ENCODE measurements around the gene HOXA4.

GRCh38 chr7:27160546-27161213 lies 30.1 kb upstream of the HOXA4 start:
- TF ChIP-seq CTCF (conservative IDR thresholded peaks at IDR 0.05) (peak; percentile 98), ZFX (IDR thresholded peaks at IDR 0.05) (no peak; the same call in 1 of the 2 replicates)
